SIG-M5 treated with dmso at 0.1 percent for 504 hours (cell line): Measurements from ENCODE around the gene SLC4A7.

Experiments used
- DNase-seq: peaks from one replicate; lab custom pipeline; 2025; ENCODE audit not compliant: unreplicated experiment; lab: John Stamatoyannopoulos, UW

The SLC4A7 gene

DNA sequence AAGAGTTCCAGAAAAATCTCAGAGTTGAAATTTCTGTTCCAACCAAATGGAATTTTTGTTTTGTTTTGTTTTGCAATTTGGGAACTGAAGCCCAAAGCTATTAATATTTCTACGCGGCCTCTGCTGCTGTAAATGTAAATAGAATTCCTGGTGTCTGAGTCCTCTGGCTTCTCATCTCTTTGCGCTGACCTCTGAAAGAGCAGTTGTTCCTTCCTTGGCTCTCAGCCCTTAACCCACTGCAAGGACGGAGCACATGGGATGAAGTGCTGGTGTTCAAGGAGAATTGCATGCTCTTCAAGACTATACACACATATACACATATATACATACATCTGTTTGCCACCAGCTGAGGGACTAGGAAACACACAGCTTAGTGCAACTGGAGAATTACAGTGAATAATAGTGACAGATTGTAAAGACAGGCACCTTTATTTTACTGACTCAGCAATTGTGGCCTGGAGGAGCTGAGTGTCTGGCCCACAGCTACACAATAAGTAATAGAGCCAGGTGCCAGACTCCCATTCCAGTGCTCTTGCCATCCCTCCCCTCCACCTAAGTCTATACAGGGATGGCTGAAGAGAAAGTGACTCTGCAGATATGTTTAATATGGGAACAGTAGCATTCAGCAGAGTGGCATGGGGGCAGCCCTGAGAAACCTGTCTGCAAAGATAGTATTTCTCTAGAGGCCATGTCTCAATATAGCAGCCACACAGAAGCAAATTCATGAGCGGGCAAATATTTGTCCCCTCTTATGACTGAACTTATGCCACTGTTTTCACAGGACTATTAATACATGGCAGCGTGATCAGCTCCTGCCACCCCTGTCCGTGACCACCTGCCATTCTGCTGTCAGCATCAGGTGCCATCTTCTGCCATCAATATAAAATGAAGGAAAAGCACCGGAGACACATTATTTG, 157.3 kb downstream of the SLC4A7 start:
- no peak for DNase-seq

DNA sequence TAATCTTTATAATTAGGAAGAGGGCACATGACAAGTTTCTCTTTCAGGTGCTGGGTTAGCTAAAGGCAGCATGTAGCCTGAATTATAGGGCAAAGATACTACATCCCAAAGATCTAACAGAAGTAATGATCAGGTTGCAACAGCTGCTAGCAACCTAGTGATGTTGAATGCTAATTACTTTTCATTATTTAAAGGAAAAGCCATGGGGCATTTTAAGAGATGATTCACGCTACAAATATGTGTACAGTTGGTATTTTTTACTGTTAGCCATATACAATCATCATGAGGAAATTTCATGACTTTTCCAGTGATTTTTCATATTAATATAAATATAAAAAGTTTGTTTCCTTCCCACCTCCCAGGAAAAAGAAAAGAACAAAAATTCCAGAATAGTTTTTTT, 158.0 kb downstream of the SLC4A7 start:
- DNase-seq, result no peak

DNA sequence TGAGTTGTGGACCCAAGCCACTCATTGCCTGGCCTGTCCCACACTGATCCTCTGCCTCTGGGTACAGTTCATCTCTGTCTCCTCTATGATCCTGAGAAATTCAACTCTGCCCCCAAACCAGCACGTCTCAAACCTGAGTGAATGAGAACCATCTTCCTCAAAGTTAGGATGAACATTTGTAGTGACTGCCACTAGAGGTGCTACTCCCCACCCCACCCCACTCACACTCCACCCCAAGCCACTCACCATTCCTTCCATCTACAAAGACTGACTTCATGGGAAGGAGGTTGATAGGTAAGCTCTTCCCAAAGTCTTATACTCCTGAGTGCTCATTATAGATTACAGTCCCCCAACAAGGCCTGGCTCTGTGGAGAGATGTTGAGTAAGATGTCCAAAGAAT, 158.8 kb downstream of the SLC4A7 start:
- no peak for DNase-seq

DNA sequence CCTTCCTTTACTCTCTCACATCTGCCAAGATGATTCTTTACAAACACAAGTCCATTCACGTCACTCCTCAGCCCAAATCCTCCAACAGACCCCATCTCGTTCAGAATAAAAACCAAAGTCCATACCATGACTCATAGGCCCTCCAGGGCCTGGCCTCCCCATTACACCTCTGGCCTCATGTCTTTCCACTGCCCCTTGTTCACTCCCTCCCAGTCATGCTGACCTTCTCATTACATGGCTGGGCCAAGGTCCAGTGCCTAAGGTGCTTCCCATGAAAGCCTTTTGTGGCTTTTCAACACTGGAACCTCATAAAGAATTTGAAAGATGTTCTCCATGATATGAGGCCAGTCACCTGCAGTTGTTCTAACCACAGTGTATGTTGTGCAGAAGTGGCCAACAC, 159.5 kb downstream of the SLC4A7 start:
- no peak for DNase-seq

DNA sequence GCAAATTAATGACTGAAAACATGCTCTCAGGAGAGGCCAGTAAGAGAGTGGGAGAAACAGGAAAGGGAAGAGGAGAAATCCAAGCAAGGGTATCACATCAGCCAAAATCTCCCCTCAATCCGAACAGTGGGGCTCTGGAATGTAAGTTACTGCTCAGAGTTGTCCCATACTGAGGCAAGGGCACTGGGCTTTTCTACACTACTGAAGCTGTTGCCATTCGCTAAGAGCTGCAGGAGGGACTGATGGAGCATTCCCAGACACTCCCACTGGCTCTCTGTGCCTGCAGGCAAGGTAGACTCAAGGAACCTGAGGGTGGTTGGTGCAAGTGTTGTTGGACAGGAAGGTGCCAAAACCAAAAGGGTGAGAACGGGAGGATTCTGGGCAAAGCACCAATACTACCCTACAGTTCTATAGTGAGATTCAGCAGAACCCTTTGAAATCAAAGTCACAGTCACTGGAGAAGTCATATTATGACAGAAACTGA, 161.1 kb downstream of the SLC4A7 start:
- no peak for DNase-seq
